Trophoblast cell (in vitro differentiated cells and primary cell): ENCODE results near the gene MZF1.
A peak's percentile ranks its signal among the peaks of the same experiment; 100 is the strongest.

ENCODE experiments used
- DNase-seq, 2 donors: peaks; one replicate each; pipeline ENCODE4 v3.0.0-alpha.2; 2016
- H2AFZ ChIP-seq: 2 replicates; pipeline ENCODE4 v1.6.1; 2013; ENCODE audit warnings: low read length, moderate library complexity, mild to moderate bottlenecking; ENCODE audit not compliant: insufficient read depth, poor library complexity
- H2AK5ac ChIP-seq: 2 replicates; pipeline ENCODE4 v1.6.1; 2013; ENCODE audit warnings: mild to moderate bottlenecking, low read length
- H2BK120ac ChIP-seq: 2 replicates; pipeline ENCODE4 v1.6.1; 2013; ENCODE audit warnings: low read length, mild to moderate bottlenecking, moderate library complexity; ENCODE audit not compliant: insufficient read depth, poor library complexity
- H2BK12ac ChIP-seq: 2 replicates; pipeline ENCODE4 v1.6.1; 2013; ENCODE audit warnings: mild to moderate bottlenecking, low read length, moderate library complexity
- H2BK5ac ChIP-seq: 2 replicates; pipeline ENCODE4 v1.6.1; 2013; ENCODE audit warnings: low read length, low read depth, moderate library complexity, mild to moderate bottlenecking; ENCODE audit not compliant: poor library complexity
- H3K14ac ChIP-seq: 2 replicates; pipeline ENCODE4 v1.6.1; 2013; ENCODE audit warnings: mild to moderate bottlenecking, low read length
- H3K18ac ChIP-seq: 2 replicates; pipeline ENCODE4 v1.6.1; 2013; ENCODE audit warnings: mild to moderate bottlenecking, low read length
- H3K23ac ChIP-seq: 2 replicates; pipeline ENCODE4 v1.6.1; 2013; ENCODE audit warnings: low read length
- H3K27ac ChIP-seq: 2 replicates; pipeline ENCODE4 v1.5.1; 2013; ENCODE audit warnings: low read depth, mild to moderate bottlenecking, inconsistent platforms, low read length, moderate library complexity
- H3K27me3 ChIP-seq: 2 replicates; pipeline ENCODE4 v1.6.1; 2013; ENCODE audit warnings: inconsistent platforms, mild to moderate bottlenecking, low read length, moderate library complexity; ENCODE audit not compliant: insufficient read depth
- H3K36me3 ChIP-seq, 2 experiments: 1 replicate in 1 of 2; 2 replicates in 1 of 2; pipeline ENCODE4 v1.6.1; 2013; ENCODE audit warnings: low read length in 2 of 2, mild to moderate bottlenecking in 2 of 2, moderate library complexity in 1 of 2; ENCODE audit not compliant: insufficient read depth in 2 of 2, control insufficient read depth in 1 of 2
- H3K4ac ChIP-seq: 2 replicates; pipeline ENCODE4 v1.6.1; 2013; ENCODE audit warnings: low read depth, mild to moderate bottlenecking, low read length, moderate library complexity
- H3K4me1 ChIP-seq, 2 experiments: 1 replicate in 1 of 2; 2 replicates in 1 of 2; pipeline ENCODE4 v1.6.1; 2013; ENCODE audit warnings: low read length in 2 of 2, mild to moderate bottlenecking in 2 of 2, moderate library complexity in 1 of 2; ENCODE audit not compliant: insufficient read depth in 2 of 2, control insufficient read depth in 1 of 2
- H3K4me2 ChIP-seq: 2 replicates; pipeline ENCODE4 v1.6.1; 2013; ENCODE audit warnings: inconsistent platforms, mild to moderate bottlenecking, low read length, moderate library complexity
- H3K4me3 ChIP-seq: 2 replicates; pipeline ENCODE4 v1.5.1; 2013; ENCODE audit warnings: mild to moderate bottlenecking, low read depth, low read length, inconsistent platforms
- H3K79me1 ChIP-seq: one replicate; pipeline ENCODE4 v1.6.1; 2013; ENCODE audit warnings: low read length
- H3K79me2 ChIP-seq: 2 replicates; pipeline ENCODE4 v1.6.1; 2013; ENCODE audit warnings: low read length, mild to moderate bottlenecking; ENCODE audit not compliant: control insufficient read depth, insufficient read depth, poor library complexity
- H3K9ac ChIP-seq: 2 replicates; pipeline ENCODE4 v1.6.1; 2013; ENCODE audit warnings: mild to moderate bottlenecking, low read length
- H3K9me3 ChIP-seq: 2 replicates; pipeline ENCODE4 v1.6.1; 2013; ENCODE audit warnings: low read depth, mild to moderate bottlenecking, control low read depth, inconsistent platforms, low read length; ENCODE audit not compliant: insufficient read depth
- H4K12ac ChIP-seq: 2 replicates; pipeline ENCODE4 v1.6.1; 2013; ENCODE audit warnings: low read depth, mild to moderate bottlenecking, low read length, moderate library complexity
- H4K8ac ChIP-seq: 2 replicates; pipeline ENCODE4 v1.6.1; 2013; ENCODE audit warnings: low read depth, mild to moderate bottlenecking, low read length, moderate library complexity
- H4K91ac ChIP-seq: one replicate; pipeline ENCODE4 v1.6.1; 2013; ENCODE audit warnings: low read depth, mild to moderate bottlenecking, low read length, moderate library complexity
- WGBS: extraction: QIAGEN DNeasy Blood & Tissue Kit; methylation state at CpG from one replicate; pipeline ENCODE4 v1.1.7; 2013; ENCODE audit warnings: missing lambda C conversion rate; ENCODE audit not compliant: insufficient read length, insufficient coverage; ENCODE audit errors: extremely low coverage; 5-methylcytosine and 5-hydroxymethylcytosine counted together

The MZF1 gene

DNA sequence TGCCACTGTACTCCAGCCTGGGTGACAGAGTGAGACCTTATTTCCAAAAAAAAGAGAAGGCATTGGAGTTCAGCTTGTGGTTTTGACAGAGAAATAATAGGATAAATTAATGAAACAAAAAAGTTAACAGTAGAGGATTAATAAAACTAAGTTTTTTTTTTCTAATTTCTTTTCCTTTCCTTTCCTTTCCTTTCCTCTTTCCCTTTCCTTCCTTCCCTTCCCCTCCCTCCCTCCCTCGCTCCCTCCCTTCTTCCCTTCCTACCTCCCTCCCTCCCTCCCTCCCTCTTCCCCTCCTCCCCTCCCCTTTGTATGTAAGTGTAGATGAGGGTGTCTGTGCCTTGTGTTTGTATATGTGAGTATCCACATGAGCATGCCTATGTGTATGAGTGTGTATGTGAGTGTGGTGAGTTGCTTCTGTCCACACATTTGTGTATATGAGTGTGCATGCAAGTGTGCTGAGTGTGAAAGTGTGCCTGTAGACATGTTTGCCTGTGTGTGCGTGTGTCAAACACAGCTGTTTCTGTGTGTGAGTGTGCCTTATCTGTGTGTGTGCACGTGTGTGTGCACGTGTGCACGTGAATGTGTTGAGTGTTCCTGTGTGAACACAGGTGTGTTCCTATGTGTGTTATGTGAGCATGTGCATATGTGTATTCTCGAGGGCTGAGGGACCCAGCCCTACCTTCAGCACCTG lies 12.5 kb upstream of the MZF1 start:
- Histone ChIP-seq H2BK12ac (no peak overlapping the region), H2AK5ac (no peak overlapping the region), H3K36me3 (peaks cover 18 to 27% of the 10 kb centered on the region in 2 experiments), H3K18ac (no peak overlapping the region), H3K14ac (no peak overlapping the region), H2BK5ac (no peak overlapping the region), H3K27me3 (no peaks in the 10 kb centered on the region), H4K91ac (no peak overlapping the region), H3K27ac (no peak overlapping the region), H3K4me3 (no peak overlapping the region), H2BK120ac (no peak overlapping the region), H3K4ac (no peak overlapping the region), H4K12ac (no peak overlapping the region), H3K79me1 (no peaks in the 10 kb centered on the region), H3K9me3 (no peaks in the 10 kb centered on the region), H4K8ac (no peak overlapping the region), H3K4me2 (no peak overlapping the region), H3K9ac (no peak overlapping the region), H2AFZ (no peak overlapping the region), H3K4me1 (no peaks in the 10 kb centered on the region), H3K79me2 (no peaks in the 10 kb centered on the region), H3K23ac (no peak overlapping the region)
- no peak for DNase-seq
- WGBS: no CpG with 5 or more reads among the region's 6 CpGs

GRCh38 chr19:58584498-58585441 lies 11.6 kb upstream of the MZF1 start:
- DNase-seq: no peak
- H3K9me3 ChIP-seq: no peaks in the 10 kb centered on the region
- no peak overlapping the region for H3K14ac ChIP-seq
- no peak overlapping the region for H3K4ac ChIP-seq
- WGBS: no CpG with 5 or more reads among the region's 9 CpGs
- H3K9ac ChIP-seq: no peak overlapping the region
- H3K4me3 ChIP-seq: no peak overlapping the region
- no peak overlapping the region for H3K27ac ChIP-seq
- H4K91ac ChIP-seq: no peak overlapping the region
- H2AFZ ChIP-seq: no peak overlapping the region
- no peak overlapping the region for H4K12ac ChIP-seq
- H3K18ac ChIP-seq: no peak overlapping the region
- no peak overlapping the region for H2BK12ac ChIP-seq
- H3K4me2 ChIP-seq: no peak overlapping the region
- no peaks in the 10 kb centered on the region for H3K27me3 ChIP-seq
- H3K79me2 ChIP-seq: no peaks in the 10 kb centered on the region
- no peak overlapping the region for H2BK120ac ChIP-seq
- H2AK5ac ChIP-seq: no peak overlapping the region
- no peak overlapping the region for H4K8ac ChIP-seq
- no peak overlapping the region for H2BK5ac ChIP-seq
- H3K23ac ChIP-seq: no peak overlapping the region
- no peaks in the 10 kb centered on the region for H3K79me1 ChIP-seq
- no peaks in the 10 kb centered on the region for H3K4me1 ChIP-seq
- H3K36me3 ChIP-seq: peaks cover 18 to 27% of the 10 kb centered on the region in 2 experiments

GRCh38 chr19:58582985-58583384 lies 9.8 kb upstream of the MZF1 start:
- Histone ChIP-seq H3K79me2 (no peaks in the 10 kb centered on the region), H4K91ac (no peak overlapping the region), H3K4me3 (no peak overlapping the region), H2BK12ac (no peak overlapping the region), H2AFZ (no peak overlapping the region), H3K79me1 (no peaks in the 10 kb centered on the region), H3K4me2 (no peak overlapping the region), H3K9me3 (no peaks in the 10 kb centered on the region), H3K14ac (no peak overlapping the region), H3K36me3 (peaks cover 18 to 29% of the 10 kb centered on the region in 2 experiments), H3K9ac (no peak overlapping the region), H3K4me1 (no peaks in the 10 kb centered on the region), H4K12ac (no peak overlapping the region), H4K8ac (no peak overlapping the region), H2BK5ac (no peak overlapping the region), H3K23ac (no peak overlapping the region), H2BK120ac (no peak overlapping the region), H3K27me3 (no peaks in the 10 kb centered on the region), H3K27ac (no peak overlapping the region), H3K4ac (no peak overlapping the region), H3K18ac (no peak overlapping the region), H2AK5ac (no peak overlapping the region)
- WGBS: no CpG with 5 or more reads among the region's 6 CpGs
- no peak for DNase-seq

DNA sequence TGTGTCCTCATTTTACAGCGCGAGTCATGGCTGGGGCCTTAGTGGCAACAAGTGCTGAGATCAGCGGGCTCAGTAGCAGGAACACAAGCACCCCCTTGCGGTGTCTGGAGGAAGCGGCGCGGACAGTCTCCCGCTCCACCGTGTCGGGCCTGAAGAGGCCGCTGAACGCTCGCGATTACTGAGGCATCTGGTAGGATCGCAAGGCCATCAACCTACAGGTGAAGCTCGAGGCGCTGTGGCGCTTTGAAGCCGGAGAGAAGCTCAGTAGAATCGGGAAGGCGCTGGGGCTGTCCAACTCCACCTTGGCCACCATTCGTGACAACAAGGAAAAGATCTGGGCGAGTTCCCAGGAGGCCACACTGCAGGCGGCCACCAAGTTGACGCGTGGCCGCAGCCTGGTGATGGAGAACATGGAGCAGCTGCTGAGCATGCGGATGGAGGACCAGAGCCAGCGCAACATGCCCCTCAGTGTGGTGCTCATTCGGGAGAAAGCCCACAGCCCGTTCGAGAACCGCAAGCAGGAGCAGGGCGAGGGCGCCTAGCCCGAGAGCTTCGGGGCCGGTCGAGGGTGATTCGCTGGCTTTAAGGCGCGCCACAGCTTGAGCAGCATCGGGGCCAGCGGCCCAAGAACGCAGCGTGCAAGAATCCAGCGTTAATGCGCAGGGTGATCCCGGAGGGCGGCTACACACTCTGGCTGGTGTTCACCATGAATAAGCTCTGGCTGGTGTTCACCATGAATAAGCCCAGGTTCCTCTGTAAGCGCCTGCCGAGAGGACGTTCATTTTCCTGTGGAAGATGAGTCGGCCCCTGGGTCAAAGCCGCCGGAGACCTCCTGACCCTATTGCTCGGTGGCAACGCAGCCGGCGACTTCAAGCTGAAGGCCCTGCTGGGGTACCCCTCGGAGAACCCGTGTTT lies 8.3 kb upstream of the MZF1 start:
- H3K27me3 ChIP-seq: no peaks in the 10 kb centered on the region
- H3K4ac ChIP-seq: no peak overlapping the region
- H3K79me1 ChIP-seq: no peaks in the 10 kb centered on the region
- no peak overlapping the region for H2BK5ac ChIP-seq
- H4K12ac ChIP-seq: no peak overlapping the region
- no peak overlapping the region for H3K23ac ChIP-seq
- H4K91ac ChIP-seq: no peak overlapping the region
- H4K8ac ChIP-seq: peak overlapping the region; percentile 15
- no peak overlapping the region for H3K14ac ChIP-seq
- peaks cover 18 to 29% of the 10 kb centered on the region in 2 experiments for H3K36me3 ChIP-seq
- H2BK12ac ChIP-seq: no peak overlapping the region
- no peak overlapping the region for H2BK120ac ChIP-seq
- no peak overlapping the region for H2AK5ac ChIP-seq
- H3K4me1 ChIP-seq: no peaks in the 10 kb centered on the region
- peak; percentile 76 to 77 for DNase-seq
- H3K9ac ChIP-seq: no peak overlapping the region
- WGBS: no CpG with 5 or more reads among the region's 62 CpGs
- H3K4me2 ChIP-seq: no peak overlapping the region
- no peak overlapping the region for H3K18ac ChIP-seq
- no peak overlapping the region for H3K27ac ChIP-seq
- H2AFZ ChIP-seq: no peak overlapping the region
- no peak overlapping the region for H3K4me3 ChIP-seq
- H3K79me2 ChIP-seq: no peaks in the 10 kb centered on the region
- no peaks in the 10 kb centered on the region for H3K9me3 ChIP-seq
